Epithelial cell of proximal tubule (primary cell): Measurements from ENCODE around the gene TOX2. TPM values are rescaled to one million over a fixed set of nuclear protein-coding genes. Genes with fewer than 3 reads are reported as not detected.

Experiments used
- DNase-seq: peaks from one replicate; pipeline ENCODE4 v3.0.0-alpha.2; 2011; ENCODE audit warnings: low read depth
- H3K4me3 ChIP-seq: 2 replicates; pipeline ENCODE4 v1.5.1; 2011; ENCODE audit warnings: low read depth, mild to moderate bottlenecking, low read length
- total RNA-seq: library from RNA; depleted of rRNA; stranded (reverse); fragments of >200 nt; gene quantifications from 2 replicates; pipeline ENCODE4 v1.2.3, GENCODE V29; 2015
- TF ChIP-seq, protein P1 (sequence below): conservative IDR thresholded peaks from 2 replicates; pipeline ENCODE4 v1.5.1; 2012; ENCODE audit warnings: low read depth, mild to moderate bottlenecking, low read length

Gene TOX2
- total RNA-seq, 1 donor from 2014 or later = 2.5 TPM

DNA sequence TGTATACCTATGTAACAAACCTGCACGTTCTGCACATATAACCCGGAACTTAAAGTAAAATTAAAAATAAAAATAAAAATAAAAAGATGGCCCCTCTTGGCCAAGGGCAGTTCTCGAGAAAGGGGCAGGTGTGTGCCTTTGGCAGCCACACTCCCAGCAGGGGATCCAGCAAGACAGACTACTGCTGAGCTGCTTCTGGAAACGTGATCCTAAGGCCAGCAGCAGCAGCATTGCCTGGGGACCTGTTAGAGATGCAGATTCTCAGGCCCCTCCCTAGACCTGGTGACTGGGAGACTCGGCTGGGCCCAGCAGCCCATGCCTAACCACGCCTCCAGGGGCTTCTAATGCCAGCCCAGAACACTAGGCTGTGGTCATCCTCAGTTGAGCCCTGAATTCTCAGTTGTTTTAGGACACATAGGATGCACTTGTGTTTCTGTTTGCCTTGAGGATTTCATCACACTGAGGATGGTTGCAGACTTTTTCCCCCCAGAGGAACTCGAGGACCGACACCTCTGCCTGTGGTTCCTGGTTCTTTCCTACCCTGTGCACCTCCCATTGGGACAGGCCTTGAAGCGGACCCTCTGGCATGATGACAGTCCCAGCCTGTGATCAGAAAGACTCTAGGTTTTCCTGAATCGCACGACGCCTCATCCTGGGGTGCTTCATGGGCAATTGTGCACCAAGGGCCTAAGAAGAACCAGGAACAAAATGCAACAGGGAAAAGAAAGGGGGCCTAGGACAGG lies 105.9 kb downstream of the TOX2 start:
- no peak overlapping the region for H3K4me3 ChIP-seq
- TF ChIP-seq, protein P1, sequence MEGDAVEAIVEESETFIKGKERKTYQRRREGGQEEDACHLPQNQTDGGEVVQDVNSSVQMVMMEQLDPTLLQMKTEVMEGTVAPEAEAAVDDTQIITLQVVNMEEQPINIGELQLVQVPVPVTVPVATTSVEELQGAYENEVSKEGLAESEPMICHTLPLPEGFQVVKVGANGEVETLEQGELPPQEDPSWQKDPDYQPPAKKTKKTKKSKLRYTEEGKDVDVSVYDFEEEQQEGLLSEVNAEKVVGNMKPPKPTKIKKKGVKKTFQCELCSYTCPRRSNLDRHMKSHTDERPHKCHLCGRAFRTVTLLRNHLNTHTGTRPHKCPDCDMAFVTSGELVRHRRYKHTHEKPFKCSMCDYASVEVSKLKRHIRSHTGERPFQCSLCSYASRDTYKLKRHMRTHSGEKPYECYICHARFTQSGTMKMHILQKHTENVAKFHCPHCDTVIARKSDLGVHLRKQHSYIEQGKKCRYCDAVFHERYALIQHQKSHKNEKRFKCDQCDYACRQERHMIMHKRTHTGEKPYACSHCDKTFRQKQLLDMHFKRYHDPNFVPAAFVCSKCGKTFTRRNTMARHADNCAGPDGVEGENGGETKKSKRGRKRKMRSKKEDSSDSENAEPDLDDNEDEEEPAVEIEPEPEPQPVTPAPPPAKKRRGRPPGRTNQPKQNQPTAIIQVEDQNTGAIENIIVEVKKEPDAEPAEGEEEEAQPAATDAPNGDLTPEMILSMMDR = no peak
- no peak for DNase-seq

DNA sequence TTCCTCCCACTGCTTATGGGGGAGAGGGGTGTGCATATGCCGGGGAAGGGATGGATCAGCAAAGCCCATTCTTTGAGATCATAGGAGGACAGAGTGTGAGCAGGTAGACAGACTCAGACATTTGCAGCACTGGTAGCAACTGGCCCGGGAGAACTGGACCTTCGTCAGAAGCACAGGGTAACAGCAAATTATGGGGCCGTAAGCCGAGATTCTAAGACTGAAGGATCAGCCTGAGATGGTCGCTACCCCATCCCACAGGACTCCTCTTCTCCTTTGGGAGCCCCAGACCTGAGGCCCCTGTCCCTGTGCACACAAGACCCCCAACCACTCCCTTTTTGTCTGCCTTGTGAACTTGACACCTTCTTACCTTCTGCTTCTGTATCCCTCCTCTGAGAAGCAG lies 106.5 kb downstream of the TOX2 start:
- no peak for DNase-seq
- no peak overlapping the region for H3K4me3 ChIP-seq
- TF ChIP-seq, protein P1 = no peak

DNA sequence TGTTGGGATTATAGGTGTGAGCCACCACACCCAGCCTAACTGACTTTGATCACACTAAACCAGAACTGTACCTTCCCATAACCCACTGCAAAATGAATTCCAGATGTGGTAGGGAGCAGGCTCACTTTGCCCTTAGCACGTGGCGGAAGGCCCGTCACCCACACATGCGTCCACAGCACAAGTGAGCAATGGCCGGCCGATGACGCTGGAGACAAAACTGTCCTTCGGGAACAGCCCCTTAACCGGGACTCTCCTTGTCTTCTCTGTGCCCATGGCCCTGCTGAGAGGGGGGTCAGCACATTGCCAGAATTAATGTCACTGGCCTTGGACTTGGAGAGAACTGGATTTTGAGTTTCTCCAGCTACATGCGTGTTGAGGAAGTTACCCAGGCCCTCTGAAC lies 107.2 kb downstream of the TOX2 start:
- H3K4me3 ChIP-seq = no peak overlapping the region
- no peak for DNase-seq
- TF ChIP-seq, protein P1 = no peak

DNA sequence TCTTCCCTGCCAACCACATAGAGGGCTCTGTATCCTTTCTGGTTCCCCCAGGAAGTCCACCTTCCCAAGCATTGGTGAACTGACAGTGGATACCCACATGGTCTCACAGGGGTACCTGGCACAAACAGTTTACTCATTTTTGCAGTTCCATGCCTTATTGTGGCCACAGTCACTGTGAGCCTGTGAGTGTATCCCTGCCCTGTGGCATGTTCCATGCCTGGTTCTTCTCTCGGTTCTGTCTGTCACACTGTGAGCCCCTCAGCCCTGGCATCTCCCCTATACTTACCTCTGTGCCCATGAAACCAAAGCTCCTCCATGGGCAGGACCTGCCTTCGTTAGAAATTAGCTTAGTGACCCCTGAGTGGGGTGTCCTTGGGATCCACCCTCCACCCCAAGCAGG lies 107.8 kb downstream of the TOX2 start:
- TF ChIP-seq, protein P1 = no peak
- no peak overlapping the region for H3K4me3 ChIP-seq
- DNase-seq = no peak

DNA sequence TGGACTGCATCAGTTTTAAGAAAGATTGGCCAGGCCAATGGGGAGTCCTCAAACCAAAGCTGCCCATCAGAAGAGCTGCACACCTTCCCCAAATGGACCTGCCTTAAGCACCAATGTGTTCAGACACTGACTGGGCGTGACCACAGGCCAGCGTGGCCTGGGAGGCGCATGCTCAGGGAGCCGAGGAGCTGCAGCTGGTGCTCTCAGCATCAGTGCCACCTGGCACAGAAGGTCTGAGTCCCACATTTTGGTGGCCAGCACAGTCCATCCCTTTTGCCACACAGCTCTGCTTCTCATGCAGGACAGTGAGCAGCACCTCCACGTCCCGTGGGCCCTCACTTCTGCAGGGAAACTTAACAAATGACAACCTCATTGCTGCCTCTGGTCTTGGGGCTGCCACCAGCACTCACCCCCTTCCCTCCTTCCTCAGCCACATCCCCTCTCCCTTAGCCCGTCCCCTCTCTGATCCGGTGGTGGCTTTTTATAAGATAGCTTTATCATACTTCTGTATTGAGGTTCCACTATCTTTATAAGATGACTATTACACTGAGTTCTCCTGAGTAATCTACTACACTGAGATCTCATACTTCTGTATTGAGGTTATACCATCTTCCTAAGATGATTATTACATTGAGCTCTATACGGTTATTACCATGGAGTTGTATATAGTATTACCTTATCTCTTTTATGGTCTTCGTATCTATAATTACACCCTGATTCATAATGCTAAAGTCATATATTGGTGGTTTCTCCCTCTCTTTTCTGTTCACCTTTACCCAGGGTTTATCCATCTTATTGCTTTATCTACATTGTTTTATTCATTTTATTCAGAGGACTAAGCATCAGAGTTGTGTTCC lies 109.1 kb downstream of the TOX2 start:
- DNase-seq = no peak
- no peak overlapping the region for H3K4me3 ChIP-seq
- TF ChIP-seq, protein P1 = no peak

DNA sequence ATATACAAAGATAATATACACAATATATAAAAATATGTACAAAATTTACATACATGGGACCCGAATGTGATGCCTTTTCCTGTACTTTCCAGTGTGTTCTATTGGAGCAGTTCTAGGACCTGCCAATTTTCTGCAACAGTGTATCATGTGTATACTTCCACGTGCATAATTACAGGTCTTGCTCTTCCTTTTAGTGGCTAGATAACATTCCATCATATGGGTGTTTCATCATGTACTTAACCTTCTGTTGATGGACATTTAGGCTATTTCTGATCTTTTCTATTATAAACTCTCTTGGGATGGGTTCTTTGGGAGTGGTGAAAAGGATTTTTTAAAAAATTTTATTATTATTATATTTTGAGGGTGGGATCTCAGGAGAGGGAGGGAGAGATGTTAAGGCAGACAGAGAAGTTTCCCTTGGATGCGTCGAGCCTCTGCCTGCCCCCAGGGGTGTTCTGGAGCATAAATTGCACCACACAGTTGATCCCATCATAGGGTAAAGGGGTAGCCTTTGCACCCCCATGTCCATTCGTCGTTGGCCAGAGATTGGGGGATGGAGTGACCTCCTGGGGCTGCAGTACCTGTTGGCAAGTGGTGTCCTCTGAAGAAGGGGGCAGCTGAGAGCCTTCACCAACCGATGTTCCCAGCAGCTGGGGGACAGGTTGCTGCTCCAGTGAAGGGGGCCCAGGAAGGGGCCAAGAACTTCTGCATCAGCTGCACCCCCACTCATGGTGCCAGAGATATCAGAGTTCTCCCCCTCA lies 110.3 kb downstream of the TOX2 start:
- no peak for DNase-seq
- TF ChIP-seq, protein P1 = no peak
- no peak overlapping the region for H3K4me3 ChIP-seq
